D721Med (cell line): ENCODE results near the gene TRIM71.
"Not testable (repeated sequence)": the region's sequence is repeated elsewhere in the genome, so short reads cannot be mapped to it uniquely, and the experiment has no call there.

Source experiments
- DNase-seq: peaks from one replicate; pipeline ENCODE4 v3.0.0; 2011; ENCODE audit warnings: low spot score; ENCODE audit not compliant: insufficient read length
- FAIRE-seq: peaks from 2 replicates; lab custom pipeline; 2011; peaks lifted over from hg19 to GRCh38; lab: Jason Lieb, UNC
- TF ChIP-seq, protein P1 (sequence below): IDR thresholded peaks from 2 replicates; pipeline ENCODE4 v1.5.1; 2012; ENCODE audit warnings: mild to moderate bottlenecking, control low read depth; ENCODE audit not compliant: insufficient read depth; ENCODE audit errors: missing control alignments

TRIM71 gene

DNA sequence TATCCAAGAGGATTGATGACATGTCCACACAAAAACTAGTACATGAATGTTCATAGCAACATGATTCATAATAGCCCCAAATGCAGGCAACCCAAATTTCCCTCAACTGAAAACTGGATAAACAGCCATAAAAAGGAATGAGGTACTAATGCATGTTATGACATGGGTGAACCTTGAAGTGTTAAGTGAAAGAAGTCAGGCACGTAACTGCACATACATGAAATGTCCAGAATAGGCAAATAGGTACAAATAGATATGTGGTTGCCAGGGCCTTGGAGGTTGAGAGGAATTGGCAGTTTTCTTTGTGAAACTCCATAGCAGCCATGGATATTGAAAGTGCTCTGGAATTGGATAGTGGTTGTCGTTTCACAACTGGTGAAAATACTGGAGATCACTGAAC is 81.5 kb downstream of the TRIM71 start:
- DNase-seq (no peak), FAIRE-seq (no peak)
- TF ChIP-seq, protein P1, sequence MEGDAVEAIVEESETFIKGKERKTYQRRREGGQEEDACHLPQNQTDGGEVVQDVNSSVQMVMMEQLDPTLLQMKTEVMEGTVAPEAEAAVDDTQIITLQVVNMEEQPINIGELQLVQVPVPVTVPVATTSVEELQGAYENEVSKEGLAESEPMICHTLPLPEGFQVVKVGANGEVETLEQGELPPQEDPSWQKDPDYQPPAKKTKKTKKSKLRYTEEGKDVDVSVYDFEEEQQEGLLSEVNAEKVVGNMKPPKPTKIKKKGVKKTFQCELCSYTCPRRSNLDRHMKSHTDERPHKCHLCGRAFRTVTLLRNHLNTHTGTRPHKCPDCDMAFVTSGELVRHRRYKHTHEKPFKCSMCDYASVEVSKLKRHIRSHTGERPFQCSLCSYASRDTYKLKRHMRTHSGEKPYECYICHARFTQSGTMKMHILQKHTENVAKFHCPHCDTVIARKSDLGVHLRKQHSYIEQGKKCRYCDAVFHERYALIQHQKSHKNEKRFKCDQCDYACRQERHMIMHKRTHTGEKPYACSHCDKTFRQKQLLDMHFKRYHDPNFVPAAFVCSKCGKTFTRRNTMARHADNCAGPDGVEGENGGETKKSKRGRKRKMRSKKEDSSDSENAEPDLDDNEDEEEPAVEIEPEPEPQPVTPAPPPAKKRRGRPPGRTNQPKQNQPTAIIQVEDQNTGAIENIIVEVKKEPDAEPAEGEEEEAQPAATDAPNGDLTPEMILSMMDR = no peak

DNA sequence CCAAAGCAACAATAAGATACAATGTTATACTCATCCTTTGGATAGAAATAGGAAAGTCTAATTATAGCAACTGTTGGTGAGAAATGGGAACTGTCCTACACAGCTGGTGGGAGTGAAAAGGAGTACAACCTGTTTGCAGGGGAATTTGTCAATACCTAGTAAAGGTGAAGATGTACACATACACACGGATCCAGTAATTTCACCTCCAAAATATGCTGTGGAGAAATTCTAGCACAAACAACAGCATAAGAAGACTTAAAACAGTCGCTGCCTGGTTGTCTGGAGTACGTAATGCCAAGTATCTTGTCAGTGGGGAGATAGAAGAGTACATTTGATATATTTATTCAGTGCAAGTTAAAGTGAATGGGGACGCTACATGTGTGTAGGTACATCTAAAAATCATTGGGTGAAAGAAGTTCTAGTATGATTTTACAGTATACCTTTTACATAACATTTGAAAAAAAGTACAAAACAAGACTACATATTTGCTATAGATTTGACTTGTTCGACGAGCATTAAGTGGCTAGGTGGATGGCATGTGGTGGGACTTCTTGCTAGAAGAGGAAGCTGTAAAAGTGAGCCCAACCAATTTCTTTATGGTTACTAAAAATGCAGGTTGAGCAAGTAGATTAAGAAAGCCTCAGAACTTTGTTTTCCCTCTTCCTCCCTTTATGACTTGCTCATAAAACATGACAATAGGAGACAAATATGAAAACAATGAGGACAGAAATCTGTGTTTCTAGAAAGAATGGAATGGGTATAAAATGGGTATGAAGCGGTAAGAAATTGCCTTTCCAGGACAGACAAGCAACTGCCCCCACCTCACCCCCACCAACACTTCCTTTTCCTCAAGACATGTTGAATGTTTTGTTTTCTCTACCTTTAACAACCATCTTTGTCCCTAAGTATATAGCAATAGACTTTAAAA is 83.5 kb downstream of the TRIM71 start:
- TF ChIP-seq, protein P1 = no peak
- FAIRE-seq = no peak
- DNase-seq = no peak

DNA sequence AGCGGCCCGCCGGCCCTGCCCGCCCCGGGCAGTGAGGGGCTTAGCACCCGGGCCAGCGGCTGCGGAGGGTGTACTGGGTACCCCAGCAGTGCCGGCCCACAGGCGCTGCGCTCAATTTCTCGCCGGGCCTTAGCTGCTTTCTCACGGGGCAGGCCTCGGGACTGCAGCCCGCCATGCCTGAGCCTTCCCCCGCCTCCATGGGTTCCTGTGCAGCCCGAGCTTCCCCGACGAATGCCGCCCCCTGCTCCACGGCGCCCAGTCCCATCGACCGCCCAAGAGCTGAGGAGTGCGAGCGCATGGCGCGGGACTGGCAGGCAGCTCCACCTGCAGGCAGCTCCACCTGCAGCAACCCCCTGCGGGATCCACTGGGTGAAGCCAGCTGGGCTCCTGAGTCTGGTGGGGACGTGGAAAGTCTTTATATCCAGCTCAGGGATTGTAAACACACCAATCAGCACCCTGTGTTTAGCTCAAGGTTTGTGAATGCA is 85.1 kb downstream of the TRIM71 start:
- not testable (repeated sequence) for DNase-seq, FAIRE-seq
- TF ChIP-seq, protein P1 = peak; percentile 40

DNA sequence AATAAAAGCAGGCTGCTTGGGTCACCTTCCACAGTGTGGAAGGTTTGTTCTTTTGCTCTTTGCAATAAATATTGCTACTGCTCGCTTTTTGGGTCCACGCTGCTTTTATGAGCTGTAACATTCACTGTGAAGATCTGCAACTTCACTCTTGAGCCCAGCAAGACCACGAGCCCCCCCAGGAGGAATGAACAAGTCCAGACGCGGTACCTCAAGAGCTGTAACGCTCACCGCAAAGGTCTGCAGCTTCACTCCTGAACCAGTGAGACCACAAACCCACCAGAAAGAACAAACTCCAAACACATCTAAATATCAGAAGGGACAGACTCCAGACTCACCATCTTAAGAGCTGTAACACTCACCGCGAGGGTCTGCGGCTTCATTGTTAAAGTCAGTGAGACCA is 86.2 kb downstream of the TRIM71 start:
- DNase-seq = no peak
- no peak for FAIRE-seq
- TF ChIP-seq, protein P1 = no peak

DNA sequence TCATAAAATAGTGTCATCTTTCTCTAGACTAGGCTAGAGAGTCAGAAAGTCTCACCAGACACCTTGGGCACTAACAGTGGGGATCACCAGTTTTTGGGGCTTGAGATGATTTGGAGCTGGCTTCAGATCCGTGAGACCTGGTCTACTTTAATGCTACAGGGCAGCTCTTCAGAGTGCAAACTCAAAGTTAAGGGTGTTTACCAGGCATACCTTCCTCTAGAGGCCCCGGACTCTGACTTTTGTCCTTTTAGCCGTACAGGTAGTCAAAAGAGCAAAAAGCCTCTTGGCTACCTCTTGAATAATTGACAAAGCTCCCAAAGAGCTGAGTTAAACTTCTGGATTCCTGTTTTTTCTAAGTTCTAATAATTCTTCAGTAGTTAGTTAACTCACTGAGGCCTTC is 92.2 kb downstream of the TRIM71 start:
- no peak for FAIRE-seq
- no peak for DNase-seq
- TF ChIP-seq, protein P1 = no peak

DNA sequence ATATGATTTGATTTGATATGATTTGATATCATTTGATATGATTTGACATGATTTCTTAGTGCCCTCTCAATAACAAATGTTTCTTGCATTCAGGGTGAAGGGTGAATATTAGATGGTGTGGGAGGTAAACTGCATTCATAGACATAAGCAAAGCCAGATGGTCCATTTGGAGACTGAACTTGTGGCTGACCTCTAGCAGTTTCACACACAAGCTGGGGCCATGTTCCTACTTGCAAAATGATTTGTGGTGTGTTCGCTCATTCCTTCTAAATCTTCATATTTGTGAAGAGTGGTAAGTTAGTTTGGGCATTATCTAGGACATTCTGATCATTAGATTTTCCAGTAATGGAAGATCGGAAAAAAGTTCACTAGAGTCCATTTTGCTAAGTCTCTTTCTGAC is 93.2 kb downstream of the TRIM71 start:
- no peak for DNase-seq
- no peak for FAIRE-seq
- TF ChIP-seq, protein P1 = no peak

DNA sequence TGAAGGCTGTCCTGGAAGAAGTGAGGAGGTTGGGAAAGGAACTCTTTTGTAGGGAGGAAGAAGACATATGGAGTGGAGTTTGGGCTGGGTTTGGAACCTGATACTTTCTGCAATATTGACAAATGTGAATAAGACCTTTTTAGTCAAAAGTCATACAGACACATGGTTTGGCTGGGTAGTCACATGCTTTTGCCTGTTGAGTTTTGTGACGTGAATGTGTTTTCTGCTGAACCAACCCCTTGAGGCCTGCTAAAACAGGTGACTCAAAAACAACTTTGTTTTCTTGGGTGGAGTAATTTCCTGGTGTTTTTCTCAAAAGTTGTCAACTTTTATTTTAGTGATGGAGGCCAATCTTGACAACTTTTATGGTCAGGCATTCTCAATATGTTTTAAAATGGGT is 94.2 kb downstream of the TRIM71 start:
- FAIRE-seq (no peak), DNase-seq (no peak)
- TF ChIP-seq, protein P1 = no peak
